IMR-90 (cell line): ENCODE results near the gene TFAP2C. TPM values are rescaled to one million over a fixed set of nuclear protein-coding genes. Genes with fewer than 3 reads are reported as not detected.

Experiments
- ATAC-seq: fragments of 200-7000 bp; cut with Tn5 transposase; 2 replicates; pipeline ENCODE4 v1.9.1; 2020; ENCODE audit warnings: low read depth, mild to moderate bottlenecking, moderate library complexity
- BruUV-seq: library from RNA; stranded (reverse); fragments of 400-500 nt; replicated peaks from 2 replicates; lab custom pipeline; 2021; lab: Mats Ljungman, UMichigan
- CTCF ChIA-PET: fragments of 300-600 bp; formaldehyde crosslinking; extraction: SDS; loops from one replicate; lab custom pipeline; 2021; ENCODE audit warnings: antibody characterized with exemption; lab: Yijun Ruan, JAX
- POLR2A ChIA-PET: fragments of 300-600 bp; sonication (Branson Sonifier 250); formaldehyde crosslinking; loops from one replicate; lab custom pipeline; 2022; ENCODE audit warnings: antibody characterized with exemption; ENCODE audit not compliant: unreplicated experiment; lab: Charles Lee
- DNase-seq: peaks from one replicate; pipeline ENCODE4 v3.0.0; 2013
- H2AFZ ChIP-seq: replicated peaks from 2 replicates; pipeline ENCODE3; 2013; ENCODE audit warnings: low read length, mild to moderate bottlenecking; ENCODE audit not compliant: poor library complexity
- H2AK5ac ChIP-seq: 2 replicates; pipeline ENCODE4 v1.6.1; 2013; ENCODE audit warnings: low read depth, low read length, inconsistent platforms
- H2AK9ac ChIP-seq: replicated peaks from 2 replicates; pipeline ENCODE3; 2013; ENCODE audit warnings: mild to moderate bottlenecking, low read depth, low read length, moderate library complexity; ENCODE audit not compliant: poor library complexity
- H2BK120ac ChIP-seq: 2 replicates; pipeline ENCODE4 v1.6.1; 2013; ENCODE audit warnings: low read depth, low read length, inconsistent platforms
- H2BK15ac ChIP-seq: 3 replicates; pipeline ENCODE4 v1.6.1; 2013; ENCODE audit warnings: low read depth, low read length, inconsistent platforms
- H2BK20ac ChIP-seq: 2 replicates; pipeline ENCODE4 v1.6.1; 2013; ENCODE audit warnings: low read depth, mild to moderate bottlenecking, inconsistent platforms, low read length, moderate library complexity
- H2BK5ac ChIP-seq: 2 replicates; pipeline ENCODE4 v1.6.1; 2013; ENCODE audit warnings: mild to moderate bottlenecking, low read depth, low read length, inconsistent platforms; ENCODE audit not compliant: poor library complexity, severe bottlenecking
- H3K14ac ChIP-seq: replicated peaks from 2 replicates; pipeline ENCODE4 v1.6.1; 2013; ENCODE audit warnings: low read depth, low read length, inconsistent platforms
- H3K18ac ChIP-seq: 2 replicates; pipeline ENCODE4 v1.6.1; 2013; ENCODE audit warnings: low read depth, low read length, control low read depth
- H3K23ac ChIP-seq: 2 replicates; pipeline ENCODE4 v1.6.1; 2013; ENCODE audit warnings: low read depth, low read length, inconsistent platforms
- H3K27ac ChIP-seq: 2 replicates; pipeline ENCODE4 v1.5.1; 2013; ENCODE audit warnings: mild to moderate bottlenecking, control low read depth, low read length; ENCODE audit not compliant: insufficient read depth
- H3K27me3 ChIP-seq: 2 replicates; pipeline ENCODE4 v1.6.1; 2013; ENCODE audit warnings: low read length; ENCODE audit not compliant: control insufficient read depth, insufficient read depth
- H3K36me3 ChIP-seq: 2 replicates; pipeline ENCODE4 v1.6.1; 2013; ENCODE audit warnings: low read length, mixed read lengths; ENCODE audit not compliant: control insufficient read depth, insufficient read depth
- H3K4ac ChIP-seq: 2 replicates; pipeline ENCODE4 v1.6.1; 2013; ENCODE audit warnings: low read depth, low read length, inconsistent platforms
- H3K4me1 ChIP-seq: 2 replicates; pipeline ENCODE4 v1.6.1; 2013; ENCODE audit warnings: low read length, mixed read lengths; ENCODE audit not compliant: control insufficient read depth, insufficient read depth
- H3K4me2 ChIP-seq: 2 replicates; pipeline ENCODE4 v1.6.1; 2013; ENCODE audit warnings: low read depth, mild to moderate bottlenecking, control low read depth, low read length, moderate library complexity
- H3K4me3 ChIP-seq: 2 replicates; pipeline ENCODE4 v1.5.1; 2013; ENCODE audit warnings: low read depth, mild to moderate bottlenecking, control low read depth, low read length, moderate library complexity; ENCODE audit not compliant: insufficient read depth
- H3K56ac ChIP-seq: 2 replicates; pipeline ENCODE4 v1.6.1; 2013; ENCODE audit warnings: low read length, inconsistent platforms; ENCODE audit not compliant: insufficient read depth; ENCODE audit errors: extremely low read depth
- H3K79me1 ChIP-seq, 2 experiments: 2 replicates each; pipeline ENCODE4 v1.6.1; 2013; ENCODE audit warnings: low read length in 2 of 2, inconsistent platforms in 1 of 2, low read depth in 1 of 2
- H3K9ac ChIP-seq: 2 replicates; pipeline ENCODE4 v1.6.1; 2013; ENCODE audit warnings: low read depth, low read length, control low read depth
- H3K9me1 ChIP-seq: 2 replicates; pipeline ENCODE4 v1.6.1; 2013; ENCODE audit warnings: low read length, inconsistent platforms; ENCODE audit not compliant: insufficient read depth
- H3K9me3 ChIP-seq: 2 replicates; pipeline ENCODE4 v1.6.1; 2013; ENCODE audit warnings: low read length; ENCODE audit not compliant: control insufficient read depth, insufficient read depth
- H4K20me1 ChIP-seq: 2 replicates; pipeline ENCODE4 v1.6.1; 2013; ENCODE audit warnings: low read length, inconsistent platforms; ENCODE audit not compliant: insufficient read depth
- H4K5ac ChIP-seq: 2 replicates; pipeline ENCODE4 v1.6.1; 2013; ENCODE audit warnings: mild to moderate bottlenecking, low read depth, low read length, control low read depth
- H4K8ac ChIP-seq, 2 experiments: 2 replicates each; pipeline ENCODE4 v1.6.1; 2013; ENCODE audit warnings: low read depth in 2 of 2, low read length in 2 of 2, control low read depth in 1 of 2, inconsistent platforms in 1 of 2
- H4K91ac ChIP-seq: 2 replicates; pipeline ENCODE4 v1.6.1; 2013; ENCODE audit warnings: low read depth, low read length, inconsistent platforms; ENCODE audit not compliant: insufficient read depth
- CEBPB ChIP-seq: IDR thresholded peaks from 2 replicates; pipeline ENCODE4 v1.6.1; 2012; ENCODE audit warnings: low read depth, low read length, improper control_type of control experiment
- CHD1 ChIP-seq: IDR thresholded peaks from 2 replicates; pipeline ENCODE4 v1.6.1; 2012; ENCODE audit warnings: low read depth, low read length, improper control_type of control experiment
- CTCF ChIP-seq: conservative IDR thresholded peaks from 2 replicates; pipeline ENCODE4 v1.5.1; 2012; ENCODE audit warnings: mild to moderate bottlenecking, low read depth, low read length, improper control_type of control experiment
- MAFK ChIP-seq: IDR thresholded peaks from 2 replicates; pipeline ENCODE4 v1.6.1; 2012; ENCODE audit warnings: low read depth, low read length, improper control_type of control experiment
- POLR2A ChIP-seq: IDR thresholded peaks from 2 replicates; pipeline ENCODE4 v1.6.1; 2012; ENCODE audit warnings: mild to moderate bottlenecking, low read depth, low read length
- SMC3 ChIP-seq: fragments of 150-350 bp; IDR thresholded peaks from 2 replicates; pipeline ENCODE4 v1.6.1; 2016; ENCODE audit warnings: low read depth, mild to moderate bottlenecking, antibody characterized with exemption, low read length, moderate library complexity
- WGBS, 2 experiments: methylation state at CpG; one replicate each; pipeline versions ENCODE4 v1.1.5 to v1.1.7; 2013; ENCODE audit warnings: missing lambda C conversion rate in 2 of 2; ENCODE audit not compliant: insufficient read length in 1 of 2; ENCODE audit errors: extremely low coverage in 2 of 2; 5-methylcytosine and 5-hydroxymethylcytosine counted together
- dilution Hi-C: fragments of 300-500 bp; cut with HindIII; formaldehyde crosslinking; loops from one replicate; pipeline ENCODE4 v1.14.3; 2018; ENCODE audit warnings: low sequenced_read_pairs; ENCODE audit not compliant: unreplicated experiment
- in situ Hi-C: fragments of 300-500 bp; cut with MboI; formaldehyde crosslinking; loops from 3 replicates; pipeline ENCODE4 v1.14.3; 2019; ENCODE audit warnings: low sequenced_read_pairs, inconsistent platforms, mixed read lengths
- intact Hi-C: fragments of 100-400 bp; cut with micrococcal nuclease; formaldehyde crosslinking; loops from 2 replicates; pipeline ENCODE4 v1.10.0; 2022
- polyA plus RNA-seq, 3 experiments: library from polyadenylated mRNA; depleted of rRNA; stranded (reverse); fragments of >200 nt; gene quantifications; 2 replicates each; pipeline ENCODE4 v1.2.3, GENCODE V29; 2012; ENCODE audit warnings: low replicate concordance in 1 of 3
- total RNA-seq: library from RNA; depleted of rRNA; stranded (reverse); fragments of >200 nt; gene quantifications from 2 replicates; pipeline ENCODE4 v1.2.3, GENCODE V29; 2012

Gene TFAP2C
- total and polyA plus RNA-seq, 2 of the 4 experiments (the other 2 are of a cell fraction) = under 0.01 to 0.05 TPM

- WGBS, 2 experiments = no CpG with 5 or more reads among the region's 7 CpGs
- no TSS peak for BruUV-seq
- ChIA-PET CTCF (no interaction called here), POLR2A (no interaction called here)
- H3K9me1 ChIP-seq = no peaks in the 10 kb centered on the region
- no peak overlapping the region for H2BK5ac ChIP-seq
- H3K79me1 ChIP-seq = no peaks in the 10 kb centered on the region
- dilution Hi-C loops (no loop called here), in situ Hi-C loops (no loop called here), intact Hi-C loops (no loop called here)
- H2BK20ac ChIP-seq = no peak overlapping the region
- H3K27me3 ChIP-seq = peaks cover 1% of the 10 kb centered on the region; the same call in 1 of the 2 replicates
- no peak overlapping the region for H2BK15ac ChIP-seq
- H3K9me3 ChIP-seq = no peaks in the 10 kb centered on the region
- H3K14ac ChIP-seq = no peak overlapping the region
- H3K23ac ChIP-seq = no peak overlapping the region
- no peaks in the 10 kb centered on the region for H4K20me1 ChIP-seq
- ATAC-seq (no peak), DNase-seq (no peak)
- H4K5ac ChIP-seq = no peak overlapping the region
- H2AFZ ChIP-seq = no peak overlapping the region
- no peak overlapping the region for H2BK120ac ChIP-seq
- no peak overlapping the region for H3K56ac ChIP-seq
- no peak overlapping the region for H3K18ac ChIP-seq
- H3K4me1 ChIP-seq = no peaks in the 10 kb centered on the region
- no peak overlapping the region for H3K4ac ChIP-seq
- H3K36me3 ChIP-seq = no peaks in the 10 kb centered on the region
- TF ChIP-seq POLR2A (no peak), SMC3 (no peak), CEBPB (no peak), CTCF (no peak), CHD1 (no peak), MAFK (no peak)
- no peak overlapping the region for H3K9ac ChIP-seq
- H3K27ac ChIP-seq = no peak overlapping the region
- no peak overlapping the region for H2AK9ac ChIP-seq
- H3K4me2 ChIP-seq = no peak overlapping the region
- H2AK5ac ChIP-seq = no peak overlapping the region
- H4K8ac ChIP-seq = no peak overlapping the region
- H3K4me3 ChIP-seq = no peak overlapping the region
- H4K91ac ChIP-seq = no peak overlapping the region
Measured at GRCh38 chr20:56687061-56687460, 58.0 kb downstream of the TFAP2C start.
